PC-9 (cell line): ENCODE measurements around the gene AHI1.

Source experiments
- EZH2 ChIP-seq: fragments of 200-600 bp; sonication (generic); IDR thresholded peaks from 2 replicates; pipeline ENCODE4 v1.8.0; 2017; ENCODE audit warnings: antibody characterized with exemption, low read depth
- TF ChIP-seq, protein P1 (sequence below): fragments of 200-600 bp; sonication (generic); conservative IDR thresholded peaks from 2 replicates; pipeline ENCODE4 v1.6.1; 2017; ENCODE audit warnings: mixed run types, antibody characterized with exemption, mild to moderate bottlenecking, moderate library complexity

- TF ChIP-seq, protein P1, sequence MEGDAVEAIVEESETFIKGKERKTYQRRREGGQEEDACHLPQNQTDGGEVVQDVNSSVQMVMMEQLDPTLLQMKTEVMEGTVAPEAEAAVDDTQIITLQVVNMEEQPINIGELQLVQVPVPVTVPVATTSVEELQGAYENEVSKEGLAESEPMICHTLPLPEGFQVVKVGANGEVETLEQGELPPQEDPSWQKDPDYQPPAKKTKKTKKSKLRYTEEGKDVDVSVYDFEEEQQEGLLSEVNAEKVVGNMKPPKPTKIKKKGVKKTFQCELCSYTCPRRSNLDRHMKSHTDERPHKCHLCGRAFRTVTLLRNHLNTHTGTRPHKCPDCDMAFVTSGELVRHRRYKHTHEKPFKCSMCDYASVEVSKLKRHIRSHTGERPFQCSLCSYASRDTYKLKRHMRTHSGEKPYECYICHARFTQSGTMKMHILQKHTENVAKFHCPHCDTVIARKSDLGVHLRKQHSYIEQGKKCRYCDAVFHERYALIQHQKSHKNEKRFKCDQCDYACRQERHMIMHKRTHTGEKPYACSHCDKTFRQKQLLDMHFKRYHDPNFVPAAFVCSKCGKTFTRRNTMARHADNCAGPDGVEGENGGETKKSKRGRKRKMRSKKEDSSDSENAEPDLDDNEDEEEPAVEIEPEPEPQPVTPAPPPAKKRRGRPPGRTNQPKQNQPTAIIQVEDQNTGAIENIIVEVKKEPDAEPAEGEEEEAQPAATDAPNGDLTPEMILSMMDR: no peak
- no peak for TF ChIP-seq EZH2
Observed at GRCh38 chr6:135269481-135269891, 228.1 kb downstream of the AHI1 start.
